ENCODE data around the gene PKDREJ. TPM values are rescaled to one million over a fixed set of nuclear protein-coding genes. Genes with fewer than 3 reads are reported as not detected.
A peak's percentile ranks its signal among the peaks of the same experiment; 100 is the strongest.

Gene PKDREJ
- total and polyA plus RNA-seq, 7 donors: under 0.01 to 0.36 (median 0.24) TPM; not detected in 3

DNA sequence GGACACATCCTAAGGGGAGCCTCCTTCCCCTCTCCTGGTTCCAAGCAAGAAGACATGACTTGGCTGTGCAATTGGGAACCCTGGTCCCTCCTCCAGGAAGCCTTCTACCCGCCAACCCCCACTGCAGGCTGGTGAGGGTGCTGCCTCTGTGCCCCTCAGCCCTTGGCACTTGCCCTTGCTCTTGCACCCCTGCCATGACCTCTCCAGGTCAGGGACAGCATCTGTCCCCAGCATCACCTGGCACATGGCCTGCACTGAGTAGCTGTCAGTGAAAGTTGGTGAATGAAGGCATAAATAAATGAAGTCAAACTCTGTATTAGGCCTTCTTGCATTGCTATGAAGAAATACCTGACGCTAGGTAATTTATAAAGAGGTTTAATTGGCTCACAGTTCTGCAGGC, 31.6 kb upstream of the PKDREJ start:
- no peak for DNase-seq
- intact Hi-C loops (cut with DNase I): loop anchor here (2.0 to 5.0 kb wide), 3 partner anchors 26 to 297 kb away; partner anchors contain the start of genes PPARA and TTC38

GRCh38 chr22:46293577-46294260, 30.6 kb upstream of the PKDREJ start:
- Histone ChIP-seq H3K9me3 (peaks cover 0 to 3% (median 0%) of the 10 kb centered on the region in 4 donors), H3K27me3 (no peaks in the 10 kb centered on the region), H3K4me3 (no peak overlapping the region), H3K27ac (peak overlapping the region in 2 of 4 donors; percentile 27 to 32), H3K36me3 (peaks cover 10 to 48% (median 19%) of the 10 kb centered on the region in 4 donors), H3K4me1 (peaks cover 0 to 19% (median 16%) of the 10 kb centered on the region in 4 donors)
- DNase-seq: peak; percentile 82
- intact Hi-C loops (cut with DNase I): loop anchor here (2.0 kb wide), 1 partner anchor 25 kb away; the partner anchor contains the start of gene TTC38
- TF ChIP-seq CTCF (IDR thresholded peaks at IDR 0.05) (no peak), POLR2AphosphoS5 (IDR thresholded peaks at IDR 0.05) (peak in 2 of 4 donors; percentile 8 to 39)
- 71 to 86% methylated on average over 11 of the region's 11 CpGs for WGBS, 2 donors

More for the DNA sequence above, 31.6 kb upstream of the PKDREJ start:
- Histone ChIP-seq H3K27ac (no peak overlapping the region), H3K9me3 (peaks cover 0 to 3% (median 0%) of the 10 kb centered on the region in 4 donors), H3K4me1 (peaks cover 0 to 19% (median 16%) of the 10 kb centered on the region in 4 donors), H3K27me3 (no peaks in the 10 kb centered on the region), H3K4me3 (no peak overlapping the region), H3K36me3 (peaks cover 10 to 39% (median 15%) of the 10 kb centered on the region in 4 donors)
- no peak for TF ChIP-seq POLR2AphosphoS5 (IDR thresholded peaks at IDR 0.05)
- TF ChIP-seq EP300 (IDR thresholded peaks at IDR 0.05): no peak
- no peak for TF ChIP-seq POLR2A (IDR thresholded peaks at IDR 0.05)
- no peak for TF ChIP-seq CTCF (IDR thresholded peaks at IDR 0.05)
- 89 to 93% methylated on average over 2 of the region's 2 CpGs for WGBS, 2 donors

DNA sequence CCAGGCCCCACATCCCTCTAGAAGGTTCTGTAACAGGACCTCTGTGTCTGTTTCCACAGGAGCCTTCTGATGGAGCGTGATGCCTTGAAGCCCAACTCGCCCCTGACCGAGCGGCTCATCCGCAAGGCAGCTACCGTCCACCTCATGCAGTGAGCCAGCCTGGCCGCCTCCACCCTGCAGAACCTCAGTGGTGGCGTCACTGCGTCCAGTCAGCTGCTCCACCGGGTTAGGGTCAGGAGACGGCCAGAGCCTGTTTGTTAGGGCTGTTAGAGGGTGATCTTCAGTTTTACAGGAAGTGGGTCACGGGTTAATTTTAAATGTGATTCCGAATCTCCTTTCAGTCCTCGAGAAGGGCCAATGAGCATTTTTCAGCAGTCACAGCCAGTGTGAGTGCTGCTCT, 29.6 kb upstream of the PKDREJ start:
- 91% methylated on average over 14 of the region's 14 CpGs for WGBS, 2 donors
- Histone ChIP-seq H3K4me1 (peaks cover 0 to 19% (median 16%) of the 10 kb centered on the region in 4 donors), H3K36me3 (peaks cover 10 to 55% (median 19%) of the 10 kb centered on the region in 4 donors), H3K27ac (peak overlapping the region in 1 of 4 donors; percentile 32), H3K27me3 (no peaks in the 10 kb centered on the region), H3K4me3 (no peak overlapping the region), H3K9me3 (peaks cover 0 to 3% (median 0%) of the 10 kb centered on the region in 4 donors)
- intact Hi-C loops (cut with DNase I): no loop called here
- TF ChIP-seq CTCF (IDR thresholded peaks at IDR 0.05) (no peak), POLR2A (IDR thresholded peaks at IDR 0.05) (no peak)
- no peak for DNase-seq

DNA sequence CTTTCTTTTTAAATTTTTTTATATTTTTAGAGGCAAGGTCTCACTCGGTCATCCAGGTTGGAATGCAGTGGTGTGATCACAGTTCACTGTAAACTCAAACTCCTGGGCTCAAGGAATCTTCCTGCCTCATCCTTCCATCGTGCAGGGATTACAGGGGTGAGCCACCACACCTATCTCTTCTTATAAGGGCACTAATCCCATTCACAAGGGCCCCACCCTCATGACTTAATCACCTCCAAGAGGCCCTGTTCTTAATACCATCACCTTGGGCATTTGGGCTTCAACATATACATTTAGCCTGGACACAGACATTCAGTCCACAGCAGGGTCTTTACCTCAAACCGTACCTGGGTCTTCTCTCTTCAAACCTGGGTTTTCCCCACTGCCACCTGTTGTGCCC, 29.0 kb upstream of the PKDREJ start:
- Histone ChIP-seq H3K4me3 (no peak overlapping the region), H3K27me3 (no peaks in the 10 kb centered on the region), H3K36me3 (peaks cover 10 to 57% (median 22%) of the 10 kb centered on the region in 4 donors), H3K4me1 (peaks cover 0 to 16% (median 12%) of the 10 kb centered on the region in 4 donors), H3K27ac (no peak overlapping the region), H3K9me3 (peaks cover 0 to 3% (median 0%) of the 10 kb centered on the region in 4 donors)
- intact Hi-C loops (cut with DNase I): no loop called here
- TF ChIP-seq EP300 (IDR thresholded peaks at IDR 0.05): no peak
- TF ChIP-seq POLR2A (IDR thresholded peaks at IDR 0.05): no peak
- TF ChIP-seq CTCF (IDR thresholded peaks at IDR 0.05): no peak
- no peak for TF ChIP-seq POLR2AphosphoS5 (IDR thresholded peaks at IDR 0.05)
- 94% methylated on average over 3 of the region's 3 CpGs for WGBS, 2 donors
- no peak for DNase-seq
